Neural progenitor cell (in vitro differentiated cells): ENCODE results near the gene LTC4S.

Experiments
- EZH2 ChIP-seq: fragments of 200-600 bp; sonication (generic); IDR thresholded peaks from 2 replicates; pipeline ENCODE4 v1.6.1; 2017; ENCODE audit warnings: antibody characterized with exemption, mild to moderate bottlenecking, moderate library complexity
- EZH2phosphoT487 ChIP-seq: fragments of 200-600 bp; sonication (generic); IDR thresholded peaks from 2 replicates; pipeline ENCODE4 v1.6.1; 2017; ENCODE audit warnings: antibody characterized with exemption
- TF ChIP-seq, protein P1 (sequence below): fragments of 200-600 bp; sonication (generic); IDR thresholded peaks from 2 replicates; pipeline ENCODE4 v1.5.1; 2017; ENCODE audit warnings: antibody characterized with exemption, mild to moderate bottlenecking

DNA sequence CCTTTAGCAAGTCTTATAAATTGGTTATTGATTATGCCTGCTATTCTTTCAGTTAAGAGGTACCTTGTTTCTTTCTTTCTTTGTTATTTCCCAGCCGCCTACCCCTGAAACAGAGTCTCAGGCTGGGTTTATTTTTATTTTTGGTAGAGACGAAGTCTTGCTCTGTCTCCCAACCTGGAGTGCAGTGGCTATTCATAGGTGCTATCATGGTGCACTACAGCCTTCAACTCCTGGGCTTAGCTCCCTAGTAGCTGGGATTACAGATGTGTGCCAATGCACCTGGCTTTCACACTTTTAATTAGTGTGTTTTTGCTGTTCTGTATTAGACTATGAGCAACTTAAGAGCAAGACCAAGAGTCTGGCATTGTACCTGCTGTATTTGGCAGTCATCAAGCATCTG, 46.9 kb upstream of the LTC4S start:
- TF ChIP-seq EZH2phosphoT487 (no peak), EZH2 (no peak)
- TF ChIP-seq, protein P1, sequence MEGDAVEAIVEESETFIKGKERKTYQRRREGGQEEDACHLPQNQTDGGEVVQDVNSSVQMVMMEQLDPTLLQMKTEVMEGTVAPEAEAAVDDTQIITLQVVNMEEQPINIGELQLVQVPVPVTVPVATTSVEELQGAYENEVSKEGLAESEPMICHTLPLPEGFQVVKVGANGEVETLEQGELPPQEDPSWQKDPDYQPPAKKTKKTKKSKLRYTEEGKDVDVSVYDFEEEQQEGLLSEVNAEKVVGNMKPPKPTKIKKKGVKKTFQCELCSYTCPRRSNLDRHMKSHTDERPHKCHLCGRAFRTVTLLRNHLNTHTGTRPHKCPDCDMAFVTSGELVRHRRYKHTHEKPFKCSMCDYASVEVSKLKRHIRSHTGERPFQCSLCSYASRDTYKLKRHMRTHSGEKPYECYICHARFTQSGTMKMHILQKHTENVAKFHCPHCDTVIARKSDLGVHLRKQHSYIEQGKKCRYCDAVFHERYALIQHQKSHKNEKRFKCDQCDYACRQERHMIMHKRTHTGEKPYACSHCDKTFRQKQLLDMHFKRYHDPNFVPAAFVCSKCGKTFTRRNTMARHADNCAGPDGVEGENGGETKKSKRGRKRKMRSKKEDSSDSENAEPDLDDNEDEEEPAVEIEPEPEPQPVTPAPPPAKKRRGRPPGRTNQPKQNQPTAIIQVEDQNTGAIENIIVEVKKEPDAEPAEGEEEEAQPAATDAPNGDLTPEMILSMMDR: no peak
